ENCODE data around the gene ASIC1.

ASIC1 gene

DNA sequence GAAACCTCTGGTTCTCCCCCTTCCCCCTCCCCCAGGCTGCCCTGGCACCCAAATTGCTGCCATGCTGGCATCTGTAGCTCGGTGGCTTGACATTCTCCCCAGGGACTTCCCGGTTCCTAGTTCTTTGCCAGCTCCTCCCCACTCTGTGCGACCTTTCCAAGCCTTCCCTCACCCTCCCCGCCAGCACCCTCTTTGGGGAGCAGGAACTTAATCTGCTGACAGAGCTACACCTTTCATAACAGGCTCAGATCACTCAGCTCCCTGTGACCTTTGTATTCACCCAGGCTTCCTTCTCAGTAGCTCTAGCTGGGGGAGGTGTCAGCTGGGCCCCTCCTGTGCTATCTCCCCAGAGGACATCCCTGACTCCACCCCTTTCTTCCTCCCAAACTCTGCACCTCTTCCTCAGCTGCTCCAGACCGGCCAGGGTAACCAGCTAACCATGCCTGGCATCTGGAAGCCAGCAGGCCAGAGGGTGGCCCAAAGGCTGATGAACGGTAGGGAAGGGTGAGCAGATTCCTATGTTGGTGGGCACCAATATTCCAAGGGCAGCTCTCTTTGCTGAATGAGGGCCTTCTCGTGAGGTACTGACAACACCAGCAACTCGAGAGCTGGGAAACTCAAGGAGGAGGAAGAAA lies 52.8 kb downstream of the ASIC1 start:
- DNase-seq, result no peak

DNA sequence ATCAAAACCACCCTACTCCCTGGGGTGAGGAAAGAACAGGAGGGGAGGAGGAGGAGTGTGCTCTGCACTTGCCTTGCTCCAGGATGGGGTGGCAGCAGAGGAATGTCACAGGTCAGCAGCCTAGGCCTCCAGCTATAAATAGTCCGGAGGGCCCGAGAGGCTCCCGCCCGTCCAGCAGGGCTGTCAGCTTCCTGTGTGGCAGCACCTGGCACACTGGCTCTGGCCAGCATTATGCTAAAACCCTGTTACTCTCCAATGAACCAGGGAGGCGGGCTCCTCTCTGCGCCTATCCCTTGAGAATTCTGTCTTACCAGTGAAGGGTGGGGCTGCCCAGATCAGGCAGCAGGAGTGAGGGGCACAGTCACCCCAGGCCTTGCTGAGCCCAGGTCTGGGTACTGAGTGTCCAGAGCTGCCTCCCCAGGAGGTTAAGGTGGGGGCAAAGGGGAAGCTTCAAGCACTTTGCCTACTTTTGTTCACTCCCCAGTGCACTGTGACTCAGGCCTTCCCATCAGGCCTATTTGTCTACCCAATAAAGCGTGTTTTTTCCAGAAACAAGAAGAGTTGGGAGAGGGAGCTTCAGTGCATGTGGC lies 53.5 kb downstream of the ASIC1 start:
- peak; percentile 16 for DNase-seq

DNA sequence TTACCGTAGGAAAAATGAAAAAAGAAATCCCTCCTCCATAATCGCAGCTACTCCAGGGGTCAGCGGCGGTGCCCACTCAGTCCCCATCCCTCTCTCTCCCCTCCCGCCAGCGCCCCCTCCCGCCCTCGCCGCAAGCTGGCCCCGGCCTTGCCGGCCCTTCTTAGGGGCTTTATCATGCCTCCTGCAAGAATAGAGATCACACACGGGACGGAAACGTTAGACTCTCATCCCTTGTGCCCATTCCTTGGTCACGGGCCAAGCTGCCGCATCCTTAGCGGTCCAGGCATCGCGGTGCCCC lies 53.9 kb downstream of the ASIC1 start:
- DNase-seq, result no peak

DNA sequence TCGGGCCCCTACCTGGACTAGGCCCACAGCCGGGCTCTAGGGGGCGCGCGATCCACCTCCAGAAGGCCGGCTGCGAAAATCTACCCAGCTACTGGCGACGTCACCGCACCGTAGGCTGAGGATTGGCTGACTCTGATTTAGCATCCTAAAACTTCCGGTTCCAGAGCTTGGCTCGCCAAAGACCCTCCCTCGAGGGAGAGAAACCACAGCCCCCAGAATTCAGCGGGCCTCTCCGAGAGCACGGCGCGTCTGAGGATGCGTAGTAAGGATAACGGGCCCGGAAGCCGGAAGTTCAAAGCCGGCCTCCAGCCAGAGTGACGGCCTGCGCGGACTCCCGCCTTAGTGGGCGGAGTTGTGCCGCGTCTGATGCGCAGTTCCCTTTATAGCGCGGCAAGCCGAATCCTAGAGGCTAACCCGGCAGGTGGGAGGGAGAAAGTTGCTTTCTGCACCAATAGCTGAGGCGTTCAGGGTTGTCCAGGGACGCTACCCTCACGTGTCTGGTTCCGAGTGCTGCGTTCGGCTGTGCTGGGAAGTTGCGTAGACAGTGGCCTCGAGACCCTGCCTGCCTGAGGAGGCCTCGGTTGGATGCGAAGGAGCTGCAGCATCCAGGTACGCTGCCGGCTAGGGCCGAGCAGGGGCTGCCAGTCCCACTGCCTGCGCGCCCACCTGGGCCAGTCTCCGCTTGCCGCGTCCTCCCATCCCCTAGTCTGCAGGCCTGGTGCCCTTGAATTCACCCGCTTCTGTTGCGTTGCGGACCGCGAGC lies 54.5 kb downstream of the ASIC1 start, which contains the start of gene COX14:
Gene COX14, plus strand, starts transcription at position 544 of the 763 bp plus-strand sequence. CDS start 7,808 bp downstream, outside the sequence.
- DNase-seq, result peak; percentile 100

DNA sequence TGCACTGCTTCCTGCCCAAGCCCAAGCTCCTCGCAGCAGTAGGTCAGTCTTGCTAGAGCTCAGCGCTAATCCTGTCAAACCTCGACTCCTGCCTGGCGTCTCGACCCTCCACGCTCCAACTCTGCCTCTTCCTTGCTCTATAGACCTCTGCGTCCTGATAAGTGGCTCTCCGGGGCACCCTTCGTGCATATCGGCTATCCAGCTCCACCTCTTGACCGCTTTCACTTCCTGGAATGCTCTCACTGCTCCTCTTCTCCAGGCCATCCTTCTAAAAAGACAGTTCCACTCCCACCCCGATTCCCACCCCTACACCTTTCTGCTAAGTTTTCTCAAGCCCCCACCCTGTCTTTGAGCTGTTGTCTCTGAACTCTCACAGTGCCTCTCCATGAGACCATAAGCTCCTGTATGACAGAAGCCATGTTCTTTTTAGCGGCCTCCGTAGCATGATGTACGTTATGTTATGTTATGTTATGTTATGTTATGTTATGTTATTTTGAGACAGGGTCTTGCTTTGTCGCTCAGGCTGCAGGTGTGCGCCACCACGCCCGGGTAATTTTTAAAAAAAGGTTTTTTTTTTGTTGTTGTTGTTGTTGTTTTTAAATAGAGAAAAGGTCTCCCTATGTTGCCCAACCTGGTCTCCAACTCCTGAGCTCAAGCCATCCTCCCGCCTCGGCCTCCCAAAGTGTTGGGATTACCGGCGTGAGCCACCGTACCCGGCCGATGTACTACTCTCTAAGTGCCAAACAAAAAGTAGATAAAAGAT lies 55.2 kb downstream of the ASIC1 start:
- no peak for DNase-seq

DNA sequence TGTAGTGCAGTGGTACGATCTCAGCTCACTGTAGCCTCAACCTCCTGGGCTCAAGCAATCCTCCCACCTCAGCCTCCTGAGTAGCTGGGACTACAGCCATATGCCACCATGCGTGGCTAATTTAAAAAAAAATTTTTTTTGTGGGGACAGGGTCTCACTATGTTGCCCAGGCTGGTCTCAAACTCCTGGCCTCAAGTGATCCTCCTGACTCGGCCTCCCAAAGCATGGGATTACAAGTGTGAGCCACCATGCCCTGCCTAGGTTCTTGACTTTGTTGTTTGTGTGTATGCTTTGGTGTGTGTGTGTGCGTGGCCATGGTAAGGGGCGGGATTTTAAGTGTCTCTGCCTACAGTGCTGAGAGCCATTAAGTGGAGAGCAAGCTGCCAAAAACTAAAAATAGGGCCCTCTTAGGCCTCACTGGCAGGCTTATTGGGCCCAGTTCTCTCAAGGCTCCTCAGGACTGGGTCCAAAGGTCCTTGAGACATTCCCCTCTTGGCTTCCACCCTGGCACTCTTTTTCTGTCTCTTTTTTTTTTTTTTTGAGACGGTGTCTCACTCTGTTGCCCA lies 59.7 kb downstream of the ASIC1 start:
- DNase-seq, result no peak

DNA sequence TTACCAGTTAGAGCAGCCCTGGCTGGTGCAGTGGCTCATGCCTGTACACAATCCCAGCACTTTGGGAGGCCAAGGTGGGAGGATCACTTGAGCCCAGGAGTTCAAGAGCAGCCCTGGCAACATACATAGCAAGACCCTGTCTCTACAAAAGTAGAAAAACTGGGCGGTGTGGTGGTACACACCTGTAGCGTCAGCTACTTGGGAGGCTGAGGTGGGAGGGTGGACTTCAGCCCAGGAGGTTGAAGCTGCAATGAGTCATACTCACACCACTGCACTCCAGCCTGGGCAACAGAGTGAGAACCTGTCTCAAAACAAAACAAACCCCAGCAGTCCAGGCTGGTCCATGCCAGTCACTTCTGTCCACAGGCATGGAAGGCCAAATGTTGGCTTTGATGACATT lies 62.0 kb downstream of the ASIC1 start:
- no peak for DNase-seq

DNA sequence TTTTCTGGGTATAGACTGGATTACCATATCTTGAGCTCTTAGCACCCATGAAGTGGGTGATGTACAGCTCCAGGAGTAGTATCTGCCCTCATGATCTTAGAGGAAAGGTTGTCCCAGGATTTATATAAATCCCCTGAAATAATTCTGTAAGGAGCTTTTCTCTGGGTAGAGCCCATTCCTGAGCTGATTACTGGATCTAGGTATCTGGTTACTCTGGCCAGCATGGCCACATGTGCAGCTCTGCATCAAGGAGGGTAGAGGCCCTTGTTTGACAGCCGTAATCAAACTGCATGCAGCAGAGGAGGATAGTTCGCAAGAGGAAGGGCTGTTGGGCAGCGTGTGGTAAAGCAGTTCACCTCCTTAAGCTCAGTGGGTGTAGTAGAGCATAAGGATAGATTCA lies 63.1 kb downstream of the ASIC1 start:
- DNase-seq, result no peak

DNA sequence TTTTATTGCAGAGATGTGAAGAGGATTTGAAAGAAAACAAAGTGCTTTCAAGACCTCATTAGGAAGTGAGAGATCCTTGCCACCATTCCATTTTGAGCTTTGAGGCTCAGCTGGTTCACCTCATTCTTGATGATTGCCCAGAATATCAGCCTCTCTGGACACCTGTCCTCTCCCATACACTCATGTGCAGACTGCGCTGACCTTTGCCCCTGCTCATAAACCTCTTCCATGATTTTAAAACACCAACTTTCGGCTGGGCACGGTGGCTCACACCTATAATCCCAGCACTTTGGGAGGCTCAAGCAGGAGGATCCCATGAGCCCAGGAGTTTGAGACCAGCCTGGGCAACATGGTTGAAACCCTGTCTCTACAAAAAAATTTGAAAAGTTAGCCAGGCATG lies 63.6 kb downstream of the ASIC1 start:
- DNase-seq, result no peak

DNA sequence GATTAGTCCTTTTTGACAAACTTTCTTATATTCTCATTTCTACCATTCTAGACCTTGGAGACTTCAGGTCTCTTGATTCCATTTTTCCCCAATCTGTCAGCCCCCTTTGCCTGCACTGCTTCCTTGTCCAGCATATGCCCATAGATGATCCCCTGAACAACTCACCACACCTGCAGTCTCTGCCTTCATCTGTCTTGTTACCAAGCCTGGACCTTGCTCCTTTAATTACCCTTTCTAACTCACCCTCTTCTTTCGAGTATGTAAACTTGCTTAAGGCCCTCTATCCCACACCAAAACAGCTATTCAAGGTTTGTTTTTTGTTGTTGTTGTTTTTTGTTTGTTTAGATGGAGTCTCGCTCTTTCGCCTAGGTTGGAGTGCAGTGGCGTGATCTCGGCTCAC lies 64.2 kb downstream of the ASIC1 start:
- DNase-seq, result no peak

DNA sequence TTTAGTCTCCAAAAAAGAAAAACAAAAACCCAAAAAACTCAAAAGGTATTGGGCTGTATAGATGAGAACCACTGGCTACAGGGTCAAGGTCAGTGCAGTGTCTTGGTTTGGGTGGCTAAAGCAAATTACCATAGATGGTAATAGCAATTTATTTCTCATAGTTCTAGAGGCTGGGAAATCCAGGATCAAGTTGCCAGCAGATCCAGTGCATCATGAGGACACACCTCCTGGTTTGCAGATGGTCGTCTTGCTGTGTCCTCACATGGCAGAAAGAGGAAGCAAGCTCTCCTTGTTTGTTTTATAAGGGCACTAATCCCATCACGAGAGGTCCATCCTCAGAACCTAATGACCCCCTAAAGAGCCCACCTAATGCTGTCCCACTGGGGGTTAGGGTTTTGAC lies 65.8 kb downstream of the ASIC1 start:
- DNase-seq, result no peak

DNA sequence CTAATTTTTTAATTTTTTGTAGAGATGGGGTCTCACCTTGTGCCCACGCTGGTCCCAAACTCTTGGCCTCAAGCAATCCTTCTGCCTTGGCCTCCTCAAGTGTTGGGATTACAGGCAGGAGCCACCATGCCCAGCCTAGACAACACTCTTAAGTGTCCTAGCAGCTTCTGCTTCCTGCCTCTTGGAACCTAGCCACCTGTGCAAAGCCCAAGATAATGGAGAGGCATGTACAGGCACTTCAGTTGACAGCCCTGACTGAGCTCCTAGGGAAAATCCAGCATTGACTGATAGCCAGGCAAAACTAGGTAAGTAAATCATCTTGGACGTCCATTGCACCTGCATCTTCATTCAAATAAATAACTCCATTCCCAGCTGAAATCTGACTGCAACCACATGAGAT lies 70.2 kb downstream of the ASIC1 start:
- no peak for DNase-seq

DNA sequence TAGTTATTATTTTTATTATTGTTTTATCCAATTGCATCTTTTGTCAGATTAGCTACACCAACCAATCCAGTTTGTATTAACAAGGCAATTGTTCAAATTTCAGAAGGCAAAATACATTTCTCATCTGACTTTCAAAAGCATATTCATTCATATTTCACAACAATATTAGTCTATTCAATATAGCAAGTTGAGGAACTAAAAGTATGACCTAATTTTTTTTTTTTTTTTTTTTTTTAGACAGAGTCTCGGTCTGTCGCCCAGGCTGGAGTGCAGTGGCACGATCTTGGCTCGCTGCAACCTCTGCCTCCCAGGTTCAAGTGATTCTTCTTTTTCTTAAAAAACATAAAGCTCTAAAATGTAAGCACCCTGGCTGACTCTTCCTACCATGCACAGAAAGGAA lies 71.9 kb downstream of the ASIC1 start:
- DNase-seq, result no peak

DNA sequence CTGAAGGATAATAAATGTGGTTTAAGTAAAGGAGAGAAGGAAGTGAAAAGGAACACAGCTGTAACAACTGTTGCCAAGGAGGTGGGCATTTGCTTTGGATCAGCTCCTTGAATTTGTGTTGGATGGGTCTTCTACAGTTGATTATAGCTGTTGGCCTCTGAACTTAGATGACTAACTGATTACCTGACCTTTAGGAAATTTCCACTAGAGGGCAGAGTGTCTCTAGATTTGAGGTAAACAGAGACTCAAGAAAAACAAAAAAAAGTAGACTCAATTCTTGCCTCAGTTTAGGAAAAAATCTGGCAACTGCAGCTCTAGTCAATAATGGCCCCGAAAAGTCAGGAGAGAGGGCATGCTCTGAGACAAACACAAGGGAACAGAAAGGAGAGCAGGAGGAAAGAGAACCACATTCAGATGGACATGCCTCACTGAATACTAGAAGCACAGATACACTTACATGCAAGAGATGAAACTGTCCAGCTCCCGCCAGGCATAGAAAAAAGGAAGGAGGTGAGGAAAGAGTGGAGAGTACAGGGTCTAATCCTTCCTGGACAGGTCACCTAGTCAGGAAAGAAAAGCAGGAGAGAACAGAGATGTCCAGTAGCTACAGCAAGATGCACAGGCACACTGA lies 75.2 kb downstream of the ASIC1 start:
- DNase-seq, result no peak

Data from CD4-positive, alpha-beta T cell treated with Interferon gamma for 1 hour (primary cell).